Measurements from ENCODE around the gene FBXO42. TPM values are rescaled to one million over a fixed set of nuclear protein-coding genes. Genes with fewer than 3 reads are reported as not detected.

FBXO42 gene
- total and polyA plus RNA-seq, 12 donors, result 14.0 to 44.9 (median 19.7) TPM

GRCh38 chr1:16254263-16254928 is 97.9 kb downstream of the FBXO42 start:
- Histone ChIP-seq H3K36me3 (replicated peaks in 1 of 2) (peaks cover 0 to 36% of the 10 kb centered on the region in 2 donors), H3K27me3 (no peaks in the 10 kb centered on the region), H3K9me3 (replicated peaks in 1 of 3) (no peaks in the 10 kb centered on the region), H3K27ac (peak overlapping the region; percentile 17 to 61 (median 52)), H3K4me3 (no peak overlapping the region), H3K4me1 (replicated peaks in 1 of 2) (peaks cover 24 to 35% of the 10 kb centered on the region in 2 donors)
- DNase-seq, result peak in 4 of 7 donors; percentile 37 to 74 (median 55)
- intact Hi-C loops (cut with DNase I), result loop anchor here in 1 of 2 donors (10.0 kb wide), 1 partner anchor 100 kb away; the partner anchor contains the start of gene FBXO42
- TF ChIP-seq CTCF (IDR thresholded peaks at IDR 0.05) (no peak), POLR2A (IDR thresholded peaks at IDR 0.05) (no peak)
- 30 to 43% (median 33%) methylated on average over 4 of the region's 4 CpGs for WGBS, 4 donors

- Histone ChIP-seq H3K4me3 (no peak overlapping the region), H3K27ac (peak overlapping the region; percentile 5 to 59 (median 17)), H3K4me1 (replicated peaks in 1 of 2) (peaks cover 34 to 45% of the 10 kb centered on the region in 2 donors), H3K9me3 (replicated peaks in 1 of 3) (no peaks in the 10 kb centered on the region), H3K27me3 (no peaks in the 10 kb centered on the region), H3K36me3 (replicated peaks in 1 of 2) (peaks cover 0 to 36% of the 10 kb centered on the region in 2 donors)
- intact Hi-C loops (cut with DNase I), result loop anchor here in 1 of 2 donors (10.0 kb wide), 1 partner anchor 101 kb away; the partner anchor contains the start of gene FBXO42
- WGBS, 4 donors, result 54 to 66% (median 64%) methylated on average over 5 of the region's 5 CpGs
- peak in 2 of 7 donors; percentile 12 to 54 for DNase-seq
- TF ChIP-seq POLR2A (IDR thresholded peaks at IDR 0.05), result no peak
These were observed 98.9 kb downstream of the FBXO42 start for GRCh38 chr1:16253332-16253922.

- Histone ChIP-seq H3K27me3 (no peaks in the 10 kb centered on the region), H3K4me1 (replicated peaks in 1 of 2) (peaks cover 39 to 50% of the 10 kb centered on the region in 2 donors), H3K36me3 (replicated peaks in 1 of 2) (peaks cover 0 to 36% of the 10 kb centered on the region in 2 donors), H3K4me3 (no peak overlapping the region), H3K9me3 (replicated peaks in 1 of 3) (no peaks in the 10 kb centered on the region), H3K27ac (peak overlapping the region in 1 of 5 donors; percentile 59)
- TF ChIP-seq POLR2A (IDR thresholded peaks at IDR 0.05) (no peak), CTCF (IDR thresholded peaks at IDR 0.05) (no peak)
- 82 to 95% (median 89%) methylated on average over 2 of the region's 2 CpGs for WGBS, 4 donors
- intact Hi-C loops (cut with DNase I), result loop anchor here in 1 of 2 donors (10.0 kb wide), 1 partner anchor 102 kb away; the partner anchor contains the start of gene FBXO42
- DNase-seq, result no peak
These were observed 99.4 kb downstream of the FBXO42 start for GRCh38 chr1:16252912-16253311.

- H3K4me3 ChIP-seq, result no peak overlapping the region
- no peak for TF ChIP-seq CTCF (IDR thresholded peaks at IDR 0.05)
- TF ChIP-seq POLR2A (IDR thresholded peaks at IDR 0.05), result no peak
- H3K27me3 ChIP-seq, result no peaks in the 10 kb centered on the region
- peak overlapping the region in 3 of 5 donors; percentile 77 to 85 (median 80) for H3K27ac ChIP-seq
- WGBS, 4 donors, result 90 to 95% (median 92%) methylated on average over 9 to 10 of the region's 10 CpGs
- intact Hi-C loops (cut with DNase I), result loop anchor here in 1 of 2 donors (10.0 kb wide), 1 partner anchor 103 kb away; the partner anchor contains the start of gene FBXO42
- H3K36me3 ChIP-seq (replicated peaks in 1 of 2), result peaks cover 0 to 38% of the 10 kb centered on the region in 2 donors
- no peaks in the 10 kb centered on the region for H3K9me3 ChIP-seq (replicated peaks in 1 of 3)
- peaks cover 40 to 53% of the 10 kb centered on the region in 2 donors for H3K4me1 ChIP-seq (replicated peaks in 1 of 2)
- DNase-seq, result peak in 2 of 7 donors; percentile 20 to 49
These were observed 100.9 kb downstream of the FBXO42 start for GRCh38 chr1:16251381-16251780.
